Activated T-cell treated with anti-CD3 and anti-CD28 coated beads for 24 hours (primary cell): ENCODE data around the gene NAA11.
"Not testable (repeated sequence)": the region's sequence is repeated elsewhere in the genome, so short reads cannot be mapped to it uniquely, and the experiment has no call there.

ENCODE experiments used
- DNase-seq: peaks from one replicate; pipeline ENCODE4 v3.0.0-alpha.2; 2020; ENCODE audit warnings: low read depth

Gene NAA11

DNA sequence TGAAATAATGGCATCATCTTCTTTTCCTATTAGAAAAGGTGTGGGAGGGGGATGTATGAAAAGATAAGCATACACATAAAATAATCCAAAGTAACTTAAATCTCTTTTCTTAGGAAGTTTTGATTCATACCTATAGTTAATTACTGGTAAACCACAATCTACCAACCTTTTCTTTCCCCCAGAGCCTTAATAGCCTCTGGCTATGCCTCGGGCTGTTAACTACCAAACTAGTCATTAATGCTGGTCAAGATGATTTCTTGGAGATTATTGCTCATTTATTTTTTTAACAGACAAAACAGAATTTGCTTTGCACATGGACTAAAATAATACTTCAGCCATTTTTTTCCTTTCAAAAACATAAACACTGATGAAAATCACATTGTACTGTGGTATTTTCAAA lies 16.9 kb downstream of the NAA11 start:
- no peak for DNase-seq

GRCh38 chr4:79308137-79308536 lies 17.7 kb downstream of the NAA11 start:
- DNase-seq = no peak

- DNase-seq = no peak
Measured at GRCh38 chr4:79306795-79307194, 19.1 kb downstream of the NAA11 start.

GRCh38 chr4:79300280-79300679 lies 25.6 kb downstream of the NAA11 start:
- DNase-seq = no peak

DNA sequence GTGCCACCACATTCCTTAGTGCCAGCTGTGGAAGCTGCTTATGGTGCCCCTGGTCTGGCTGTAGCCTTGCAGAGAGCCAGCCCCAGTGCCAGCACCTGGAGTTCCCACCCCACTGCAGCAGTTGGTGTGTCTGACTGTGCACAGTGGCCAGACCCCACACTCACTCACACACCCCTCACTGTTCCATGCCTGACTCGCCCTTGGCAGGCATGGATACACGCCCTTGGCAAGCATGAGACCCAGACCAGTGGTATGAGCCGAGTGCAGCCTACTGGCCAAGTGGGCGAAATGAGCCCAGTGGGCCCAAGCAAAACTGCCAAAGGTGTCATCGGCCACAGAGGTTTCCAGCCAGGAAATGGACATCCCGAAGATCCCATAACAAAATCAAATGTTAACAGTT lies 27.4 kb downstream of the NAA11 start:
- no peak for DNase-seq

DNA sequence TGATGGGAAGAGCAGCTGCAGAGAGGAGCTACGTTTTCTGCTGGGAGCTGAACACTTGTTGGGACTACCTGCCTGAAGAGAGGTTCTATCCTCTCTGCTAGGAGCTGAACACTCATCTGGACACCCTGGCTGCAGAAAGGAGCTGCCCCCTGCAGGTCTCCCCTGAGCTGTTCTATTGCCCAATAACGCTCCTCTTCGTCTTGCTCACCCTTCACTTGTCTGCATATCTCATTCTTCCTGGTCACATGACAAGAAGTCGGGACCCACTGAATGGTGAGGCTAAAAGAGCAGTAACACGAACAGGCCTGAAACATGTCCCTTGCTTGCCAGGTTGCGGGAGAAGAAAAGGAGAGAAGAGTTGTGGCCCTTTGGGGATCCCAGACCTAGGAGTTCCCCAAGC lies 27.8 kb downstream of the NAA11 start:
- DNase-seq = no peak

DNA sequence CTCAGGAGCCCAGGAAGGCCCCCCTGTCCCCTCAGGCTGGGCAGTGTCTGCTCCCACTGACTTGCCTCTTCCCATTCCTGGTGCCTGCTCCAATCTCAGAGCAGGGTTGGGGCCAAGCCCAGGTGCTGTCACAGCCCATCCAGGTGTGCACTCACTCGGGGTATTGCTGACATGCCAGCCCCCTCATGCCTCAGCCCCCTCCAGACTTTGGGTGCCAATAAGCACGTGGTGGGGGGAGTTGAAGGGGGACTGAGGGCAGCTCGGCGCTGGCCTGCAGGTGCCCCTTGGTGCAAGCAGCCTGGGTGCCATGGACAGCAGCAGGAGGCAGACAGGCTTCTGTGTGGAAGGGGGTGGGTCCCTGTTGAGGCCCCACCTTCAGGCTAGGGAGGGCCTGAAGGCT lies 28.4 kb downstream of the NAA11 start:
- DNase-seq = no peak

- DNase-seq = no peak
Measured at GRCh38 chr4:79296768-79297428, 29.0 kb downstream of the NAA11 start.

DNA sequence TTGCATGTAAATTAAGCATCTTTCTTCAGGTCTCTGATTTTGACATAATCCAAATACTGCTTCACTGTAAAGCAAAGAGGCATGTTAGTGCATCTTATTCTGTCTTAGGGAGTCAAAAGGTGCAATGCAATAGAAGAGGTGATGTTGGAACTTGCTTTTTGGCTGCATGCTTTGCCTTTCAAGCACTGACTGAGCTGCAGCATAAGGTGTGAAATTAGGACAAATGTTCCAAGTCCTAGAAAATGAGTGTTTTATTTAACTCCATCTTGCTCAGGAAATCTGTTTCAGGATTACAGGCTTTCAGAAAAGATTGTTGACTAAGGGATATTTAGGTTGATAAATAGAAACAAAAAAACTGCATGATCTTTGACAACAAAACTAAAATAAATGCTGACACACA lies 30.8 kb downstream of the NAA11 start:
- no peak for DNase-seq

DNA sequence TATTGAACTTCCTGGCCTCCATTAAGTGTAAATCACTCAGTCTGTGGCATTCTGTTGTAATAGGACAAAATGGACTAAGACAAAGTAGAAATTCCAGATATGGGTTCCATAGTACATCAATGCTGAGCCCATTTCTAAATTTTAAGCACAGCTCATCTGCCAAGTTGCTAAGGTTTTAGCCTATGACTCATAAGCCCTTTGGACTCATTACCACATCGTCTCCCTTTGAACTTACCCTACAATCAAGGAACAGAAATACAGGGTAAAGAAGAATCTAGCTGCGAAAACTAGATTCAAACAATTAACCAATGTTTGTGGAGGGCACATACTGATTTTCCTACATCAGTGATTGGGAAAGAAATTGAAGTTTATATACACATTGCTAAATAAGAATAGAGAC lies 31.8 kb downstream of the NAA11 start:
- DNase-seq = no peak

GRCh38 chr4:79292008-79292407 lies 33.9 kb downstream of the NAA11 start:
- DNase-seq = no peak

DNA sequence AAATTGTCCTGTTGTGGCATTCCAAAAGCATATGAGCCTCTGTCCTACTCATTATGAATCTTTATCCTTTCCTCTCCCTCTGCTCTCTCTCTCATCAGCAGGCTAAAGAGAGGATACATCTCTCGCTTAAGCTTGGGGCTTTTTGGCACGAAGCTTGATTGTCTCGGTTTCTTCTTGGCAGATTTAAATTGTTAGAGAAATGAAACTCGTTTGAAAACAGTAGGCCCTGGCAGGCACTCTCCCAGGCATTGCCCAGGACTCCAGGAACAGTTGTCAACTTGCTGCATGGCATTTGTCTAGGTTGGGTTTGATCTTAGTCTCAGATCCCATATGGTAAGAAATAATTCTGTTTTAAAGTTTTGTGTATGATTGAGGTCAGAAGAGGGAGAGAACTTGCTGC lies 35.5 kb downstream of the NAA11 start:
- DNase-seq = no peak

DNA sequence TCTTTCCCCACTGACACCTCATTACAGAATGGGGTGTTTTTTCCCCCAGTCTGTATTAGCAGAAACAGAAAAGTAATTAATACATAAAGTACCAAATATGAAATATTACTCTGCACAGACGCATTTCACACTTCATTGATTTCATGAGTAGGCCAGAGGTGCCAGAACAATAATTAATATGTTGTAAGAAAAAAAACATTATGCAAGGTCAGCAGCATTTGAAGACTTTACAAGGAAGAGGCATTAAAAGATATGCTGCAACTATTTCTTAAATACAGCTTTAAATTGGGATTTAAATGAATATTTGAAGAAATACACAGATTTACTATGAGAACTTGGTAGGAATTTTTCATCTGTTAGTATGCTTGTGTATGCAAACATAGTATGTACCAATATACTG lies 37.7 kb downstream of the NAA11 start:
- DNase-seq = no peak

- DNase-seq = no peak
Measured at GRCh38 chr4:79287718-79288117, 38.1 kb downstream of the NAA11 start.

DNA sequence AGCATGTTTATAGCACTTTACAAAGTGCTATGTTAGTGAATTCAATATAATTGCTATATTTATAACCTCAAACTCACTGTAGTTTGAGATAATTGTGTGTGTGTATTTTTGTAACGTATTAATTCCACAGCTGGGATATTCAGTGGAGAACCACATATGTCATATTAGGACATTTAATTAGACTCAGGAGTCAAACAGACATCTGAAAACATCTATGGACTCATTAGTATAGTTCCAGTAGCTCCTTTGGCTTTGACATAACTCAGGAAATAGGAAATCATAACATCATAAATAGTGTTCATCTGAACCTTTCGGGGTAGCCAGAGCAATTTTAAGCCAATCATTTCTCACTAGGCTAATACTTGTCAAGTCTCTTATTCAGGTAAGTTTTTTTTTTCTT lies 38.8 kb downstream of the NAA11 start:
- DNase-seq = no peak

GRCh38 chr4:79281566-79282359 lies 44.1 kb downstream of the NAA11 start:
- no peak for DNase-seq

GRCh38 chr4:79277467-79277866 lies 48.4 kb downstream of the NAA11 start:
- not testable (repeated sequence) for DNase-seq

DNA sequence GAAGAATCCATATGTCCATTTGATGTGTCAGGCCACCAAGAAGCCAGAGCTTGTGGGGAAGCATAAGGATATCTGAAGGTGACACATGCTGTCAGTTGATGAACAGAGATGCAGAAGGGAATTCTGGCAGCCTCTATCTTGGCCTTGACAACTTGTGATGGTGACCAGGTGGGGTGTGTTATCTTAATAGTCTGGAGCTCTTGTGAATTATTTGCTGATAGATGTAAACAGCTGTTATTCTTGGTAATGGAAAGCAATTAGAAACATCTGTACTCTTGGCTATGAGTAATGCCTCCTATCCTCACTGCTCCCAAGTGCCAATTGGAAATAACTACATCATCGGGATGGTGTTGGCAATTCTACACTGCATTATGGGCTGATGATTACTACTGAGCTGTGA lies 51.9 kb downstream of the NAA11 start:
- DNase-seq = no peak

DNA sequence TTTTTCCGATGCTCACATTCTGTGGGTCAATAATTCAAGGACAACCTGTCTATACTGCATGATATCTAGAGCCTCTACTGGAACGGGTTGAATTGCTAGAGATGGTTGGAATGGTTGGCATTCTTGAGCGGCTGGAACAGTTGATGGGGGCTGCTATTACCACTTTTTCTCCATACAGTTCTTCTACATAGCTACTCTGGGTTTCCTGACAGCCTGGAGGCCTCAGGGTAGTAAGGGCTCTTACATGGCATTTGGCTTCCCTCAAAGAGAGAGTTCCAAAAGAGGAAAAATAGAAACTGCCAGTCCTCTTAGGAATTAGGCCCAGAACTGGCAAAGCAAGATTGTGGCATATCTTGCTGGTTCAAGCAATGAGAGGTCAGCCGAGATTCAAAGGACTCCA lies 53.1 kb downstream of the NAA11 start:
- DNase-seq = no peak

GRCh38 chr4:79272126-79272525 lies 53.7 kb downstream of the NAA11 start:
- no peak for DNase-seq

DNA sequence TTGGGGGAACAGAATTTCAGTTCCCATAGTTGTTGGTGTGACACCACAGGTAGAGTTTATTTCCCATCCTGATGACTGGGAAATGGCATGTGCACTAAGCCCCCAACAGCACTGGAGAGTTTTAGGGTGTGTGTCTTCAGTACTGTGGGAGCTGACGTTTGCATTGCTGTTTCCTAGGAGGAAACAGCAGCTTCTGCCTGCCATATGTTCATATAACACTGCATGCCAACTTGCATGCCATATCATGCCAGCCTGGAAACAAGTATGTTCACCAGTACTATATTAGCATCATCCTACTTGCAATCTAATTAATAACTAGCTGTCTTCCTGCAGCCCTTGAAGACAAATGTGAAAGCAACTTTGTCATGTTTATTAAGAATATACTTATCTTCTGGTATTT lies 58.2 kb downstream of the NAA11 start:
- no peak for DNase-seq
